Nephron (organoid): ENCODE data around the gene CYGB.

Experiments
- H3K27ac Mint-ChIP-seq, 3 experiments: 2 replicates each; pipeline ENCODE4 v1.8.0; 2020; ENCODE audit warnings: mixed read lengths in 3 of 3, mild to moderate bottlenecking in 2 of 3, moderate library complexity in 1 of 3
- H3K27me3 Mint-ChIP-seq: 2 replicates; pipeline ENCODE4 v1.8.0; 2021; ENCODE audit warnings: low read depth, mild to moderate bottlenecking, moderate library complexity, mixed read lengths
- H3K36me3 Mint-ChIP-seq: 2 replicates; pipeline ENCODE4 v1.8.0; 2020; ENCODE audit warnings: low read depth, mixed read lengths
- H3K4me1 Mint-ChIP-seq: 2 replicates; pipeline ENCODE4 v1.8.0; 2020; ENCODE audit warnings: mixed read lengths
- H3K4me3 Mint-ChIP-seq, 3 experiments: 2 replicates each; pipeline ENCODE4 v1.8.0; 2020; ENCODE audit warnings: mild to moderate bottlenecking in 3 of 3, mixed read lengths in 3 of 3, moderate library complexity in 2 of 3
- H3K9me3 Mint-ChIP-seq: 2 replicates; pipeline ENCODE4 v1.8.0; 2020; ENCODE audit warnings: mixed read lengths
- CTCF ChIP-seq, 3 experiments: fragments of 200-600 bp; sonication (generic); IDR thresholded peaks; one replicate each; pipeline ENCODE4 v1.5.0; 2021; ENCODE audit warnings: antibody characterized with exemption in 3 of 3; ENCODE audit not compliant: unreplicated experiment in 3 of 3

The CYGB gene

GRCh38 chr17:76493505-76494167 lies 43.9 kb downstream of the CYGB start:
- no peaks in the 10 kb centered on the region for H3K9me3 Mint-ChIP-seq
- H3K27me3 Mint-ChIP-seq: peaks cover 18% of the 10 kb centered on the region
- peaks cover 21% of the 10 kb centered on the region for H3K4me1 Mint-ChIP-seq
- peak overlapping the region in 2 of 3 experiments; percentile 13 to 33 for H3K27ac Mint-ChIP-seq
- TF ChIP-seq CTCF (IDR thresholded peaks at IDR 0.05; ENCODE audit: unreplicated experiment in 3 of 3): no peak
- H3K36me3 Mint-ChIP-seq: no peaks in the 10 kb centered on the region
- H3K4me3 Mint-ChIP-seq: no peak overlapping the region

GRCh38 chr17:76492989-76493501 lies 44.5 kb downstream of the CYGB start:
- no peak overlapping the region for H3K4me3 Mint-ChIP-seq
- H3K9me3 Mint-ChIP-seq: no peaks in the 10 kb centered on the region
- no peak for TF ChIP-seq CTCF (IDR thresholded peaks at IDR 0.05; ENCODE audit: unreplicated experiment in 3 of 3)
- no peaks in the 10 kb centered on the region for H3K36me3 Mint-ChIP-seq
- H3K4me1 Mint-ChIP-seq: peaks cover 15% of the 10 kb centered on the region
- peak overlapping the region in 2 of 3 experiments; percentile 21 to 33 for H3K27ac Mint-ChIP-seq
- H3K27me3 Mint-ChIP-seq: peaks cover 13% of the 10 kb centered on the region

GRCh38 chr17:76492123-76492988 lies 45.2 kb downstream of the CYGB start:
- no peak for TF ChIP-seq CTCF (IDR thresholded peaks at IDR 0.05; ENCODE audit: unreplicated experiment in 3 of 3)

GRCh38 chr17:76491271-76492122 lies 46.0 kb downstream of the CYGB start:
- TF ChIP-seq CTCF (IDR thresholded peaks at IDR 0.05; ENCODE audit: unreplicated experiment in 3 of 3): no peak
- H3K4me3 Mint-ChIP-seq: no peak overlapping the region
- H3K36me3 Mint-ChIP-seq: no peaks in the 10 kb centered on the region
- H3K27me3 Mint-ChIP-seq: peaks cover 10% of the 10 kb centered on the region
- H3K9me3 Mint-ChIP-seq: no peaks in the 10 kb centered on the region
- H3K4me1 Mint-ChIP-seq: peaks cover 12% of the 10 kb centered on the region
- H3K27ac Mint-ChIP-seq: no peak overlapping the region

More at GRCh38 chr17:76492123-76492988, 45.2 kb downstream of the CYGB start:
- peaks cover 10% of the 10 kb centered on the region for H3K27me3 Mint-ChIP-seq
- H3K27ac Mint-ChIP-seq: peak overlapping the region; percentile 21 to 36 (median 33)
- H3K9me3 Mint-ChIP-seq: no peaks in the 10 kb centered on the region
- no peak overlapping the region for H3K4me3 Mint-ChIP-seq
- peaks cover 12% of the 10 kb centered on the region for H3K4me1 Mint-ChIP-seq
- no peaks in the 10 kb centered on the region for H3K36me3 Mint-ChIP-seq

GRCh38 chr17:76490112-76490710 lies 47.3 kb downstream of the CYGB start:
- Mint-ChIP-seq H3K27ac (no peak overlapping the region), H3K36me3 (no peaks in the 10 kb centered on the region), H3K27me3 (peaks cover 10% of the 10 kb centered on the region), H3K4me1 (peaks cover 12% of the 10 kb centered on the region), H3K4me3 (no peak overlapping the region), H3K9me3 (no peaks in the 10 kb centered on the region)
- TF ChIP-seq CTCF (IDR thresholded peaks at IDR 0.05; ENCODE audit: unreplicated experiment in 3 of 3): no peak
